ENCODE data around the gene IMPA2.

IMPA2 gene

GRCh38 chr18:12043811-12044210 is 62.5 kb downstream of the IMPA2 start:
- Histone ChIP-seq H3K4me3 (ENCODE audit: low read depth, low read length) (no peak overlapping the region), H3K27ac (ENCODE audit: low read depth, low read length) (no peak overlapping the region), H3K4me1 (ENCODE audit: control insufficient read depth, insufficient read depth, low read length) (no peaks in the 10 kb centered on the region), H3K36me3 (ENCODE audit: control insufficient read depth, insufficient read depth, low read length) (no peaks in the 10 kb centered on the region), H3K27me3 (ENCODE audit: control insufficient read depth, insufficient read depth, low read length) (peaks cover under 1% of the 10 kb centered on the region; the same call in 1 of the 2 replicates), H3K9me3 (ENCODE audit: control insufficient read depth, insufficient read depth, low read length) (no peaks in the 10 kb centered on the region), H3K9ac (ENCODE audit: low read depth, low read length) (no peak overlapping the region)

GRCh38 chr18:12044591-12044990 is 63.3 kb downstream of the IMPA2 start:
- Histone ChIP-seq H3K4me3 (ENCODE audit: low read depth, low read length) (no peak overlapping the region), H3K27ac (ENCODE audit: low read depth, low read length) (no peak overlapping the region), H3K36me3 (ENCODE audit: control insufficient read depth, insufficient read depth, low read length) (no peaks in the 10 kb centered on the region), H3K9ac (ENCODE audit: low read depth, low read length) (no peak overlapping the region), H3K27me3 (ENCODE audit: control insufficient read depth, insufficient read depth, low read length) (no peaks in the 10 kb centered on the region), H3K9me3 (ENCODE audit: control insufficient read depth, insufficient read depth, low read length) (no peaks in the 10 kb centered on the region), H3K4me1 (ENCODE audit: control insufficient read depth, insufficient read depth, low read length) (no peaks in the 10 kb centered on the region)

- Histone ChIP-seq H3K4me1 (ENCODE audit: control insufficient read depth, insufficient read depth, low read length) (no peaks in the 10 kb centered on the region), H3K9me3 (ENCODE audit: control insufficient read depth, insufficient read depth, low read length) (no peaks in the 10 kb centered on the region), H3K27ac (ENCODE audit: low read depth, low read length) (no peak overlapping the region), H3K4me3 (ENCODE audit: low read depth, low read length) (no peak overlapping the region), H3K36me3 (ENCODE audit: control insufficient read depth, insufficient read depth, low read length) (no peaks in the 10 kb centered on the region), H3K9ac (ENCODE audit: low read depth, low read length) (no peak overlapping the region), H3K27me3 (ENCODE audit: control insufficient read depth, insufficient read depth, low read length) (no peaks in the 10 kb centered on the region)
Observed at GRCh38 chr18:12046046-12046750, 64.9 kb downstream of the IMPA2 start.

- Histone ChIP-seq H3K27me3 (ENCODE audit: control insufficient read depth, insufficient read depth, low read length) (no peaks in the 10 kb centered on the region), H3K4me3 (ENCODE audit: low read depth, low read length) (no peak overlapping the region), H3K9ac (ENCODE audit: low read depth, low read length) (no peak overlapping the region), H3K27ac (ENCODE audit: low read depth, low read length) (no peak overlapping the region), H3K9me3 (ENCODE audit: control insufficient read depth, insufficient read depth, low read length) (no peaks in the 10 kb centered on the region), H3K4me1 (ENCODE audit: control insufficient read depth, insufficient read depth, low read length) (no peaks in the 10 kb centered on the region), H3K36me3 (ENCODE audit: control insufficient read depth, insufficient read depth, low read length) (no peaks in the 10 kb centered on the region)
Observed at GRCh38 chr18:12046751-12047335, 65.5 kb downstream of the IMPA2 start.

- H3K27ac ChIP-seq (ENCODE audit: low read depth, low read length), result no peak overlapping the region
- H3K4me1 ChIP-seq (ENCODE audit: control insufficient read depth, insufficient read depth, low read length), result no peaks in the 10 kb centered on the region
Observed at GRCh38 chr18:12048010-12048826, 66.9 kb downstream of the IMPA2 start.

GRCh38 chr18:12048827-12049175 is 67.5 kb downstream of the IMPA2 start:
- no peaks in the 10 kb centered on the region for H3K36me3 ChIP-seq (ENCODE audit: control insufficient read depth, insufficient read depth, low read length)
- H3K4me3 ChIP-seq (ENCODE audit: low read depth, low read length), result no peak overlapping the region
- no peak overlapping the region for H3K9ac ChIP-seq (ENCODE audit: low read depth, low read length)
- H3K9me3 ChIP-seq (ENCODE audit: control insufficient read depth, insufficient read depth, low read length), result no peaks in the 10 kb centered on the region
- H3K4me1 ChIP-seq (ENCODE audit: control insufficient read depth, insufficient read depth, low read length), result no peaks in the 10 kb centered on the region
- no peak overlapping the region for H3K27ac ChIP-seq (ENCODE audit: low read depth, low read length)
- H3K27me3 ChIP-seq (ENCODE audit: control insufficient read depth, insufficient read depth, low read length), result no peaks in the 10 kb centered on the region

More at GRCh38 chr18:12048010-12048826, 66.9 kb downstream of the IMPA2 start:
- H3K9ac ChIP-seq (ENCODE audit: low read depth, low read length), result no peak overlapping the region
- H3K36me3 ChIP-seq (ENCODE audit: control insufficient read depth, insufficient read depth, low read length), result no peaks in the 10 kb centered on the region
- H3K9me3 ChIP-seq (ENCODE audit: control insufficient read depth, insufficient read depth, low read length), result no peaks in the 10 kb centered on the region
- no peak overlapping the region for H3K4me3 ChIP-seq (ENCODE audit: low read depth, low read length)
- no peaks in the 10 kb centered on the region for H3K27me3 ChIP-seq (ENCODE audit: control insufficient read depth, insufficient read depth, low read length)

GRCh38 chr18:12049978-12050811 is 68.9 kb downstream of the IMPA2 start:
- Histone ChIP-seq H3K9me3 (ENCODE audit: control insufficient read depth, insufficient read depth, low read length) (no peaks in the 10 kb centered on the region), H3K27me3 (ENCODE audit: control insufficient read depth, insufficient read depth, low read length) (no peaks in the 10 kb centered on the region), H3K27ac (ENCODE audit: low read depth, low read length) (no peak overlapping the region), H3K36me3 (ENCODE audit: control insufficient read depth, insufficient read depth, low read length) (no peaks in the 10 kb centered on the region), H3K9ac (ENCODE audit: low read depth, low read length) (no peak overlapping the region), H3K4me1 (ENCODE audit: control insufficient read depth, insufficient read depth, low read length) (no peaks in the 10 kb centered on the region), H3K4me3 (ENCODE audit: low read depth, low read length) (no peak overlapping the region)

- H3K9ac ChIP-seq (ENCODE audit: low read depth, low read length), result no peak overlapping the region
- H3K27me3 ChIP-seq (ENCODE audit: control insufficient read depth, insufficient read depth, low read length), result no peaks in the 10 kb centered on the region
- no peaks in the 10 kb centered on the region for H3K4me1 ChIP-seq (ENCODE audit: control insufficient read depth, insufficient read depth, low read length)
- H3K36me3 ChIP-seq (ENCODE audit: control insufficient read depth, insufficient read depth, low read length), result no peaks in the 10 kb centered on the region
- no peak overlapping the region for H3K27ac ChIP-seq (ENCODE audit: low read depth, low read length)
- no peak overlapping the region for H3K4me3 ChIP-seq (ENCODE audit: low read depth, low read length)
- no peaks in the 10 kb centered on the region for H3K9me3 ChIP-seq (ENCODE audit: control insufficient read depth, insufficient read depth, low read length)
Observed at GRCh38 chr18:12052866-12053265, 71.6 kb downstream of the IMPA2 start.

- H3K4me3 ChIP-seq (ENCODE audit: low read depth, low read length), result no peak overlapping the region
- no peaks in the 10 kb centered on the region for H3K9me3 ChIP-seq (ENCODE audit: control insufficient read depth, insufficient read depth, low read length)
- no peaks in the 10 kb centered on the region for H3K27me3 ChIP-seq (ENCODE audit: control insufficient read depth, insufficient read depth, low read length)
- H3K9ac ChIP-seq (ENCODE audit: low read depth, low read length), result no peak overlapping the region
- H3K4me1 ChIP-seq (ENCODE audit: control insufficient read depth, insufficient read depth, low read length), result no peaks in the 10 kb centered on the region
- H3K36me3 ChIP-seq (ENCODE audit: control insufficient read depth, insufficient read depth, low read length), result no peaks in the 10 kb centered on the region
- H3K27ac ChIP-seq (ENCODE audit: low read depth, low read length), result no peak overlapping the region
Observed at GRCh38 chr18:12053289-12053688, 72.0 kb downstream of the IMPA2 start.

- Histone ChIP-seq H3K9me3 (ENCODE audit: control insufficient read depth, insufficient read depth, low read length) (no peaks in the 10 kb centered on the region), H3K27me3 (ENCODE audit: control insufficient read depth, insufficient read depth, low read length) (no peaks in the 10 kb centered on the region), H3K4me3 (ENCODE audit: low read depth, low read length) (no peak overlapping the region), H3K9ac (ENCODE audit: low read depth, low read length) (no peak overlapping the region), H3K4me1 (ENCODE audit: control insufficient read depth, insufficient read depth, low read length) (no peaks in the 10 kb centered on the region), H3K27ac (ENCODE audit: low read depth, low read length) (no peak overlapping the region), H3K36me3 (ENCODE audit: control insufficient read depth, insufficient read depth, low read length) (no peaks in the 10 kb centered on the region)
Observed at GRCh38 chr18:12056034-12056883, 75.0 kb downstream of the IMPA2 start.
